Endothelial cell (in vitro differentiated cells): ENCODE results near the gene METAP1D. TPM values are rescaled to one million over a fixed set of nuclear protein-coding genes. Genes with fewer than 3 reads are reported as not detected.
A peak's percentile ranks its signal among the peaks of the same experiment; 100 is the strongest.

Source experiments
- DNase-seq: peaks from one replicate; pipeline ENCODE4 v3.0.0; 2021; ENCODE audit warnings: low spot score
- H3K27ac Mint-ChIP-seq: one replicate; pipeline ENCODE4 v1.8.0; 2021; ENCODE audit warnings: mixed read lengths, inconsistent platforms; ENCODE audit not compliant: unreplicated experiment
- H3K27me3 Mint-ChIP-seq: one replicate; pipeline ENCODE4 v1.8.0; 2021; ENCODE audit warnings: mild to moderate bottlenecking, moderate library complexity, mixed read lengths, inconsistent platforms; ENCODE audit not compliant: unreplicated experiment
- H3K36me3 Mint-ChIP-seq: one replicate; pipeline ENCODE4 v1.8.0; 2021; ENCODE audit warnings: mild to moderate bottlenecking, low read depth, mixed read lengths, inconsistent platforms; ENCODE audit not compliant: unreplicated experiment
- H3K4me1 Mint-ChIP-seq: one replicate; pipeline ENCODE4 v1.8.0; 2021; ENCODE audit warnings: mild to moderate bottlenecking, mixed read lengths, inconsistent platforms; ENCODE audit not compliant: unreplicated experiment
- H3K4me3 Mint-ChIP-seq: one replicate; pipeline ENCODE4 v1.8.0; 2021; ENCODE audit warnings: mild to moderate bottlenecking, mixed read lengths, inconsistent platforms; ENCODE audit not compliant: unreplicated experiment
- H3K9me3 Mint-ChIP-seq: one replicate; pipeline ENCODE4 v1.8.0; 2021; ENCODE audit warnings: mixed read lengths, inconsistent platforms; ENCODE audit not compliant: unreplicated experiment
- CTCF ChIP-seq: fragments of 200-600 bp; sonication (generic); IDR thresholded peaks from one replicate; pipeline ENCODE4 v1.5.0; 2021; ENCODE audit warnings: antibody characterized with exemption; ENCODE audit not compliant: unreplicated experiment
- total RNA-seq: library from RNA; stranded (reverse); fragmentation: NEBNext Ultra II Directional; extraction: Animal tissue kit (Norgen Biotek cat#: 25700); gene quantifications from one replicate; pipeline ENCODE4 v1.2.1, GENCODE V29; 2021; ENCODE audit not compliant: unreplicated experiment

METAP1D gene
- total RNA-seq, 1 donor from 2014 or later = 3.6 TPM

DNA sequence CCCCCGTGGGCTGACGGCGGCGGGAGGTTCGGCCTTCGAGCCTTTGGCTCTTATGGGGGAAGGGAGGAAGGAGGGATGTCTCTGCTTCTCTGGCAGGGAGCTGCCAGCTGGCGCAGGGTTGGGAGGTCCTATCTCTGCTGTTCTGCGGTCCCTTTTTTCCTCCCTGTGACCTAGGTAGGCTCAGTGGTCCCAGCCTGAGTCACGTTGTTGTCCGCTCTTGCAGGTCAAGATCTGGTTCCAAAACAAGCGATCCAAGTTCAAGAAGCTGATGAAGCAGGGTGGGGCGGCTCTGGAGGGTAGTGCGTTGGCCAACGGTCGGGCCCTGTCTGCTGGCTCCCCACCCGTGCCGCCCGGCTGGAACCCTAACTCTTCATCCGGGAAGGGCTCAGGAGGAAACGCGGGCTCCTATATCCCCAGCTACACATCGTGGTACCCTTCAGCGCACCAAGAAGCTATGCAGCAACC, 88.1 kb downstream of the METAP1D start:
- no peak overlapping the region for H3K27ac Mint-ChIP-seq
- H3K4me1 Mint-ChIP-seq = peaks cover 33% of the 10 kb centered on the region
- no peaks in the 10 kb centered on the region for H3K9me3 Mint-ChIP-seq
- peaks cover 4% of the 10 kb centered on the region for H3K36me3 Mint-ChIP-seq
- peaks cover 40% of the 10 kb centered on the region for H3K27me3 Mint-ChIP-seq
- DNase-seq = no peak
- no peak overlapping the region for H3K4me3 Mint-ChIP-seq
- TF ChIP-seq CTCF = no peak

DNA sequence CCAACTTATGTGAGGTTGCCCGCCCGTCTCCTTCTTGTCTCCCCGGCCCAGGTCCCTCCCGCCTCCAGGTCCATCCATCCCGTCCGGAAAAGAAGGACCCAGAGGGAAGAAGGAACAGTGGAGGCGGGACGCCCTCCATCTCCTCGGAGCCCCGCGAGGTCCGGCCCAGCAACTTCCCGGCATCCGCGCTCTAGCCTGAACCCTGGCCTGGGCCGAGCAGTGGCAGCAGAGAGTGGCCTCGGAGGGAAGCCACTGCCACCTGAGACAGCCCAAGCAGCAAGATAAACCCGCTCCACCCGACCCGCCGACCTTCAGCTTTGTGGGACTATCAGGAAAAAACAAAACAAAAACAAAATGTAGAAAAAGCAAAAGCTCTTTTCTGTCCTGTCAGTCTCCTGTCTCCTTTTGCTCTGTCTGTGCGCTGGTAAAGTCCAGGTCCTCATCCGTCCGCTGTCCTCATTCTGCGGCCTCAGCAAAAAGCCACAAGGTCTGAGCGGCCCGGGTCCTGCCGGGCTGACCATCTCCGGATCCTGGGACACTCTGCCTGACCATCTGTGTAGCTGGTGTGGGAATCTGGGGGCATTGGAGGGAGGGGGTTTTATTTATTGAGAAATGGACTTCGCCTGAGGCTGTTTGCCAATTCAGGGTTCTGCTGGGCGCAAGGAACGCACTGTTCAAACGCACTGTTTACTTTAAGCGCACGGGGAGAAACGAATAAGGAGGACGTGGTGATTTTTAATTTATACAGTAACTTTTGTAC, 88.7 kb downstream of the METAP1D start:
- Mint-ChIP-seq H3K27ac (peak overlapping the region; percentile 70), H3K27me3 (peaks cover 42% of the 10 kb centered on the region), H3K9me3 (no peaks in the 10 kb centered on the region), H3K4me3 (no peak overlapping the region), H3K36me3 (peaks cover 4% of the 10 kb centered on the region), H3K4me1 (peaks cover 33% of the 10 kb centered on the region)
- TF ChIP-seq CTCF = no peak
- no peak for DNase-seq

GRCh38 chr2:172089005-172089504, 89.3 kb downstream of the METAP1D start:
- Mint-ChIP-seq H3K9me3 (no peaks in the 10 kb centered on the region), H3K4me3 (no peak overlapping the region), H3K27me3 (peaks cover 44% of the 10 kb centered on the region), H3K27ac (no peak overlapping the region), H3K36me3 (peaks cover 8% of the 10 kb centered on the region), H3K4me1 (peaks cover 34% of the 10 kb centered on the region)
- no peak for TF ChIP-seq CTCF
- no peak for DNase-seq

DNA sequence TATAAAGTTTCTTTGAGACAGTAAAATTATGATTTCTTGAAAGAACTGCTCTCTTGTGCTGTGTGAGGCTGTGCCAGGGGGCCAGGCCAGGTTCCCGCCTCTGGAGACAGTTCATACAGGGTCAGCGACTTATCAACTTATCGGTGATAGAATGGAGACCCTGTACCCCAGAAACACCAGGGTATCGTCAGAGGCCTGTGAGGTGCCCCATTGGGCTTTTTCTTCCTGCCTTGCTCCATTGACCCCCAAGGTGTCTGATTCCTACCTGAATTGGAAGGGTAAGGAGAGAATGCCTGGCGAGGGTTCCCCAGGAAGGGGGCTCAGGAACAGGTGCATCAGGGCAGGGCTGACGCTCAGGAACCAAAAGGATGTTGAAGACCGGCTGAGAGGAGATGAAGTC, 89.9 kb downstream of the METAP1D start:
- H3K4me3 Mint-ChIP-seq = no peak overlapping the region
- peaks cover 8% of the 10 kb centered on the region for H3K36me3 Mint-ChIP-seq
- H3K27me3 Mint-ChIP-seq = peaks cover 42% of the 10 kb centered on the region
- no peak for DNase-seq
- peaks cover 34% of the 10 kb centered on the region for H3K4me1 Mint-ChIP-seq
- TF ChIP-seq CTCF = no peak
- H3K9me3 Mint-ChIP-seq = no peaks in the 10 kb centered on the region
- no peak overlapping the region for H3K27ac Mint-ChIP-seq
